Body of pancreas (tissue), 4 donors: ENCODE data around the gene LRRFIP2.

Experiments
- POLR2A ChIP-seq, 3 donors: fragments of 450-650 bp; IDR thresholded peaks; one replicate each; pipeline ENCODE4 v1.6.1; 2016; ENCODE audit warnings: antibody characterized with exemption in 3 of 3, mild to moderate bottlenecking in 2 of 3
- TF ChIP-seq, protein P1 (sequence below), 7 experiments: fragments of 450-650 bp in 4 of 7; fragments of 200-600 bp in 3 of 7; sonication (generic) in 3 of 7; IDR thresholded peaks; one replicate each; pipeline ENCODE4 v1.5.1; 2016 to 2019; ENCODE audit warnings: antibody characterized with exemption in 7 of 7

DNA sequence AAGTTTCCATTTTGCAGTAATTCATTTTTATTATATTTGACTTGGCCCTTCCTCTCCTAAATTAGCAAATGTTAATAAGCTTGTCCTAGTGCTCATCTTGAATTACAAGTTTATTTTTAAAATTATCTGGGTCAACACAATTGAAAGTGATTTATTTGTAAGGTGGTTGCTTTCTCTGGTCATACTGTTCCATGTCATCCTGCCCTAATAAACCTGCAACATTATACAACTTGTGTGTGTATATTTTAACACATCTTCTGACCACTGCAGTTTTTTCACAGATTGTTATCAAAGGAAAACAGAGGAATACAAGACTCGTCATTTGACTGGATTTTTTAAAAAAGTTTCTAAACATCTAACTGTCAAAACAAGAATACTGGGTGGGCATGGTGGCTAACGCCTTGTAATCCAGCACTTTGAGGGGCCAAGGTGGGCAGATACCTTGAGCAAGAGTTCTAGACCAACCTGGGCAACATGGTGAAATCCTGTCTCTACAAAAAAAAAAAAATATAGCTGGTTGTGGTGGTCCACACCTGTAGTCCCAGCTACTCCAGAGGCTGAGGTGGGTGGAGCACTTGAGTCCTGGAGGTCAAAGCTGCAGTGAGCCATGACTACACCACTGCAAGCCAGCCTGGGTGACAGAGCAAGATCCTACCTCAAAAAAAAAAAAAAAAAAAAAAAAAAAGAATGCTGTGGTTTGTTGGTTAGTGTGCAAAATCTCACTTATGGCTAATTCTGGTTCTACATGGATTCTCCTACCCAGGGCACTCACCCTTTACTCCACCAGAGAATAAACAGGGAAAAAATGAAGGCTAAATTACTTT, 5.0 kb upstream of the LRRFIP2 start:
- TF ChIP-seq, protein P1, sequence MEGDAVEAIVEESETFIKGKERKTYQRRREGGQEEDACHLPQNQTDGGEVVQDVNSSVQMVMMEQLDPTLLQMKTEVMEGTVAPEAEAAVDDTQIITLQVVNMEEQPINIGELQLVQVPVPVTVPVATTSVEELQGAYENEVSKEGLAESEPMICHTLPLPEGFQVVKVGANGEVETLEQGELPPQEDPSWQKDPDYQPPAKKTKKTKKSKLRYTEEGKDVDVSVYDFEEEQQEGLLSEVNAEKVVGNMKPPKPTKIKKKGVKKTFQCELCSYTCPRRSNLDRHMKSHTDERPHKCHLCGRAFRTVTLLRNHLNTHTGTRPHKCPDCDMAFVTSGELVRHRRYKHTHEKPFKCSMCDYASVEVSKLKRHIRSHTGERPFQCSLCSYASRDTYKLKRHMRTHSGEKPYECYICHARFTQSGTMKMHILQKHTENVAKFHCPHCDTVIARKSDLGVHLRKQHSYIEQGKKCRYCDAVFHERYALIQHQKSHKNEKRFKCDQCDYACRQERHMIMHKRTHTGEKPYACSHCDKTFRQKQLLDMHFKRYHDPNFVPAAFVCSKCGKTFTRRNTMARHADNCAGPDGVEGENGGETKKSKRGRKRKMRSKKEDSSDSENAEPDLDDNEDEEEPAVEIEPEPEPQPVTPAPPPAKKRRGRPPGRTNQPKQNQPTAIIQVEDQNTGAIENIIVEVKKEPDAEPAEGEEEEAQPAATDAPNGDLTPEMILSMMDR (IDR thresholded peaks at IDR 0.05), result no peak
- no peak for TF ChIP-seq POLR2A (IDR thresholded peaks at IDR 0.05)
